Astrocyte (in vitro differentiated cells and primary cell): ENCODE results near the gene LEMD1.

Experiments used
- CTCF ChIP-seq: IDR thresholded peaks from 2 replicates; pipeline ENCODE4 v1.5.1; 2011; ENCODE audit warnings: low read depth, mild to moderate bottlenecking, inconsistent platforms, low read length, moderate library complexity; ENCODE audit not compliant: insufficient read depth
- EZH2 ChIP-seq: IDR thresholded peaks from 2 replicates; pipeline ENCODE4 v1.6.1; 2012; ENCODE audit warnings: mild to moderate bottlenecking, low read length, inconsistent platforms; ENCODE audit not compliant: insufficient read depth

GRCh38 chr1:205365945-205366463 lies 55.9 kb downstream of the LEMD1 start:
- no peak for TF ChIP-seq CTCF
- no peak for TF ChIP-seq EZH2
